HepG2 (cell line): Measurements from ENCODE around the gene ARL16. TPM values are rescaled to one million over a fixed set of nuclear protein-coding genes. Genes with fewer than 3 reads are reported as not detected.

Experiments
- FLYWCH1 ChIP-seq: sonication (generic); formaldehyde crosslinking; IDR thresholded peaks from 2 replicates; pipeline ENCODE4 v1.8.1; 2023; ENCODE audit warnings: mild to moderate bottlenecking, missing genetic modification reagents
- GMEB2 ChIP-seq: IDR thresholded peaks from 2 replicates; pipeline ENCODE4 v1.6.1; 2016; ENCODE audit warnings: missing biosample characterization, missing genetic modification reagents, low read depth
- JUND ChIP-seq: sonication (generic); formaldehyde crosslinking; IDR thresholded peaks from 2 replicates; pipeline ENCODE4 v1.8.0; 2022; ENCODE audit warnings: mild to moderate bottlenecking, missing genetic modification reagents
- NFE2L2 ChIP-seq: fragments of 150-350 bp; IDR thresholded peaks from 2 replicates; pipeline ENCODE4 v1.6.1; 2014; ENCODE audit warnings: low read length
- NRL ChIP-seq: sonication (generic); formaldehyde crosslinking; IDR thresholded peaks from 2 replicates; pipeline ENCODE4 v1.5.0; 2020; ENCODE audit warnings: missing genetic modification reagents, mild to moderate bottlenecking, moderate library complexity, borderline replicate concordance
- TCF12 ChIP-seq, 2 experiments: fragments of 450-650 bp in 1 of 2; sonication (generic) in 1 of 2; formaldehyde crosslinking in 1 of 2; IDR thresholded peaks; 2 replicates each; pipeline versions ENCODE4 v1.6.1 to v1.8.0; 2017 to 2022; ENCODE audit warnings: antibody characterized with exemption in 1 of 2, mild to moderate bottlenecking in 1 of 2, missing genetic modification reagents in 1 of 2, moderate library complexity in 1 of 2
- TFE3 ChIP-seq: IDR thresholded peaks from 2 replicates; pipeline ENCODE4 v1.6.1; 2016
- TRAFD1 ChIP-seq: sonication (generic); formaldehyde crosslinking; IDR thresholded peaks from 2 replicates; pipeline ENCODE4 v1.5.1; 2020; ENCODE audit warnings: missing genetic modification reagents, mild to moderate bottlenecking, borderline replicate concordance
- USF2 ChIP-seq, 2 experiments: sonication (generic) in 1 of 2; formaldehyde crosslinking in 1 of 2; IDR thresholded peaks; 2 replicates each; pipeline versions ENCODE4 v1.5.1 to v1.6.1; 2011 to 2020; ENCODE audit warnings: borderline replicate concordance in 1 of 2, low read depth in 1 of 2, low read length in 1 of 2, mild to moderate bottlenecking in 1 of 2, missing genetic modification reagents in 1 of 2, moderate library complexity in 1 of 2
- ZFAT ChIP-seq: sonication (generic); formaldehyde crosslinking; conservative IDR thresholded peaks from 2 replicates; pipeline ENCODE4 v1.8.1; 2023; ENCODE audit warnings: missing genetic modification reagents, inconsistent platforms
- ZNF275 ChIP-seq: sonication (generic); formaldehyde crosslinking; IDR thresholded peaks from 2 replicates; pipeline ENCODE4 v1.8.0; 2022; ENCODE audit warnings: missing genetic modification reagents, mild to moderate bottlenecking, inconsistent platforms, borderline replicate concordance
- ZNF574 ChIP-seq: sonication (generic); formaldehyde crosslinking; IDR thresholded peaks from 2 replicates; pipeline ENCODE4 v1.4.0; 2020; ENCODE audit warnings: missing genetic modification reagents
- polyA plus RNA-seq, 8 experiments: library from polyadenylated mRNA; depleted of rRNA in 3 of 8; stranded (reverse) in 7 of 8; unstranded in 1 of 8; fragments of >200 nt; fragmentation: Illumina TruSeq in 4 of 8; extraction: Trizol in 4 of 8; gene quantifications; 2 replicates each; pipeline versions ENCODE4 v1.2.1 to v1.2.3, GENCODE V29; 2011 to 2016; ENCODE audit warnings: low read depth in 4 of 8, missing spikeins in 1 of 8, mixed read lengths in 1 of 8; ENCODE audit not compliant: insufficient read depth in 1 of 8
- total RNA-seq, 5 experiments: library from RNA; depleted of rRNA; stranded (reverse); fragments of >200 nt; fragmentation: Illumina TruSeq; extraction: Trizol; gene quantifications; 2 replicates each; pipeline ENCODE4 v1.2.3, GENCODE V29; 2016; ENCODE audit warnings: low read depth in 1 of 5

The ARL16 gene
- total and polyA plus RNA-seq, 2 of the 13 experiments (the other 11 are each of a cell fraction or from before 2014, with no cell fraction given), result 20.8 to 30.8 TPM

- no peak for TF ChIP-seq TRAFD1
- TF ChIP-seq TCF12 (IDR thresholded peaks at IDR 0.05), result no peak
- TF ChIP-seq TCF12 (CRISPR knock-in tag; IDR thresholded peaks at IDR 0.05), result no peak
- no peak for TF ChIP-seq USF2 (IDR thresholded peaks at IDR 0.05; ENCODE audit: low read depth, low read length)
- TF ChIP-seq USF2 (CRISPR knock-in tag; IDR thresholded peaks at IDR 0.05; ENCODE audit: borderline replicate concordance), result no peak
- TF ChIP-seq ZNF574 (CRISPR knock-in tag), result no peak
- 0 out of 2 replicates have a peak, but pooled peaks have one; percentile 56 for TF ChIP-seq NRL
- TF ChIP-seq FLYWCH1, result no peak
- TF ChIP-seq TFE3 (CRISPR knock-in tag), result no peak
- TF ChIP-seq JUND (CRISPR knock-in tag), result no peak
- TF ChIP-seq ZFAT, result no peak
- no peak for TF ChIP-seq GMEB2 (CRISPR knock-in tag)
- no peak for TF ChIP-seq ZNF275 (CRISPR knock-in tag)
- no peak for TF ChIP-seq NFE2L2
These were observed 28.9 kb upstream of the ARL16 start (continued) for GRCh38 chr17:81712468-81713003.
